Left ventricle myocardium inferior (tissue), 1 donor: ENCODE data around the gene GGACT. TPM values are rescaled to one million over a fixed set of nuclear protein-coding genes. Genes with fewer than 3 reads are reported as not detected.

Source experiments
- DNase-seq: peaks from one replicate; pipeline ENCODE4 v3.0.0-alpha.2; 2020
- H3K27ac ChIP-seq: fragments of 200-600 bp; replicated peaks from 2 replicates; pipeline ENCODE4 v1.8.0; 2021
- H3K27me3 ChIP-seq: fragments of 200-600 bp; 2 replicates; pipeline ENCODE4 v1.8.0; 2021; ENCODE audit warnings: low read depth
- H3K36me3 ChIP-seq: fragments of 200-600 bp; 2 replicates; pipeline ENCODE4 v1.8.0; 2021
- H3K4me1 ChIP-seq: fragments of 200-600 bp; 2 replicates; pipeline ENCODE4 v1.8.0; 2021
- H3K4me3 ChIP-seq: fragments of 200-600 bp; 2 replicates; pipeline ENCODE4 v1.8.0; 2021; ENCODE audit warnings: mild to moderate bottlenecking, moderate library complexity
- H3K9me3 ChIP-seq: fragments of 200-600 bp; replicated peaks from 2 replicates; pipeline ENCODE4 v1.8.0; 2021
- CTCF ChIP-seq: fragments of 200-600 bp; IDR thresholded peaks from 2 replicates; pipeline ENCODE4 v1.8.0; 2021; ENCODE audit warnings: antibody characterized with exemption, mild to moderate bottlenecking, borderline replicate concordance
- intact Hi-C: fragments of 100-400 bp; cut with micrococcal nuclease; formaldehyde crosslinking; loops from one replicate; pipeline ENCODE4 v1.11.0; 2022
- total RNA-seq: library from RNA; stranded (reverse); fragmentation: NEBNext Ultra II Directional; extraction: Animal tissue kit (Norgen Biotek cat#: 25700); gene quantifications from one replicate; pipeline ENCODE4 v1.2.1, GENCODE V29; 2021
- donor health status: DM: no; HTN: yes; CAD: no; lungs with severe emphysema.

Gene GGACT
- total RNA-seq, 1 donor from 2014 or later, result 1.8 TPM

- H3K9me3 ChIP-seq, result no peaks in the 10 kb centered on the region
- intact Hi-C loops, result loop anchor here (5.0 kb wide), 1 partner anchor 593 kb away; no protein-coding TSS in a partner anchor
- no peaks in the 10 kb centered on the region for H3K36me3 ChIP-seq
- no peak overlapping the region for H3K27ac ChIP-seq
- no peak for DNase-seq
- H3K4me1 ChIP-seq, result peaks cover 28% of the 10 kb centered on the region
- TF ChIP-seq CTCF, result no peak
- H3K4me3 ChIP-seq, result no peak overlapping the region
- no peaks in the 10 kb centered on the region for H3K27me3 ChIP-seq
These were observed 78.2 kb downstream of the GGACT start for GRCh38 chr13:100510208-100510957.

GRCh38 chr13:100508996-100509395, 79.6 kb downstream of the GGACT start:
- DNase-seq, result no peak
- intact Hi-C loops, result no loop called here
- no peak for TF ChIP-seq CTCF

GRCh38 chr13:100508455-100508854, 80.1 kb downstream of the GGACT start:
- Histone ChIP-seq H3K27ac (no peak overlapping the region), H3K4me3 (no peak overlapping the region), H3K36me3 (no peaks in the 10 kb centered on the region), H3K9me3 (no peaks in the 10 kb centered on the region), H3K27me3 (no peaks in the 10 kb centered on the region), H3K4me1 (peaks cover 21% of the 10 kb centered on the region)
- DNase-seq, result no peak
- TF ChIP-seq CTCF, result no peak
- intact Hi-C loops, result no loop called here

More at GRCh38 chr13:100508996-100509395, 79.6 kb downstream of the GGACT start:
- no peaks in the 10 kb centered on the region for H3K27me3 ChIP-seq
- peaks cover 21% of the 10 kb centered on the region for H3K4me1 ChIP-seq
- H3K4me3 ChIP-seq, result no peak overlapping the region
- no peak overlapping the region for H3K27ac ChIP-seq
- H3K36me3 ChIP-seq, result no peaks in the 10 kb centered on the region
- no peaks in the 10 kb centered on the region for H3K9me3 ChIP-seq

- Histone ChIP-seq H3K4me3 (no peak overlapping the region), H3K9me3 (no peaks in the 10 kb centered on the region), H3K27me3 (no peaks in the 10 kb centered on the region), H3K27ac (no peak overlapping the region), H3K36me3 (no peaks in the 10 kb centered on the region), H3K4me1 (peaks cover 20% of the 10 kb centered on the region)
- intact Hi-C loops, result no loop called here
- DNase-seq, result no peak
- TF ChIP-seq CTCF, result no peak
These were observed 81.8 kb downstream of the GGACT start for GRCh38 chr13:100506600-100507422.

- intact Hi-C loops, result no loop called here
- DNase-seq, result no peak
- Histone ChIP-seq H3K4me3 (no peak overlapping the region), H3K4me1 (peaks cover 13% of the 10 kb centered on the region), H3K9me3 (no peaks in the 10 kb centered on the region), H3K27ac (no peak overlapping the region), H3K27me3 (no peaks in the 10 kb centered on the region), H3K36me3 (no peaks in the 10 kb centered on the region)
- TF ChIP-seq CTCF, result no peak
These were observed 82.4 kb downstream of the GGACT start for GRCh38 chr13:100506154-100506553.
